Activated naive CD8-positive, alpha-beta T cell treated with anti-CD3 and anti-CD28 coated beads, Interleukin-2, amount 50 U/mL, for 24 hours (primary cell): ENCODE measurements around the gene CH25H.

Source experiments
- ATAC-seq: fragments of 150-1000 bp; cut with Tn5 transposase; one replicate; pipeline ENCODE4 v1.10.0; 2021
- DNase-seq: peaks from one replicate; pipeline ENCODE4 v3.0.0; 2021
- H3K27ac Mint-ChIP-seq: one replicate; pipeline ENCODE4 v1.8.0; 2021; ENCODE audit warnings: mild to moderate bottlenecking, mixed read lengths
- H3K27me3 Mint-ChIP-seq: one replicate; pipeline ENCODE4 v1.8.0; 2021; ENCODE audit warnings: mixed read lengths
- H3K36me3 Mint-ChIP-seq: one replicate; pipeline ENCODE4 v1.8.0; 2021; ENCODE audit warnings: low read depth, mixed read lengths
- H3K4me1 Mint-ChIP-seq: one replicate; pipeline ENCODE4 v1.8.0; 2021; ENCODE audit warnings: mixed read lengths
- H3K4me3 Mint-ChIP-seq: one replicate; pipeline ENCODE4 v1.8.0; 2021; ENCODE audit warnings: mild to moderate bottlenecking, moderate library complexity, mixed read lengths
- H3K9me3 Mint-ChIP-seq: one replicate; pipeline ENCODE4 v1.8.0; 2021; ENCODE audit warnings: mixed read lengths

CH25H gene

DNA sequence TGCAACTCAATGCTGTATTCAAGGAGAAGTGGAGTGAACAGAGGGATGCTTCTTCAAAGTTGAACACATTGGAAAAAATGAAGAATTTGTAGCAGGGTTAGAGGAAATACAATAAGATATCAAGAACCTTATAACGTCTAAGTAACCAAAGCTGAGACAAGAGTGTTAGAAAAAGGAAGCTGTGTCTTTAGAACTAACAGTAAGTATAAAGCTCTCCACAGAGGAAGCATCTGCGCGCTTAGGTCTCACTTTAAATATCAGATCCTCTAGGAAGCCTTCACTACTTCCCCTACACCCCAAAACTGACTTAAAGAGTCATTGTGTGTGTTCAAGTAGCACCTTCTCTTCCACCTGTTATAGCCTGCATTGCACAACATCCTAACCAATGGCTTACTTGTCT, 43.0 kb downstream of the CH25H start:
- H3K27ac Mint-ChIP-seq: peak overlapping the region; percentile 59
- no peaks in the 10 kb centered on the region for H3K9me3 Mint-ChIP-seq
- DNase-seq (no peak), ATAC-seq (no peak)
- H3K36me3 Mint-ChIP-seq: no peaks in the 10 kb centered on the region
- peaks cover 14% of the 10 kb centered on the region for H3K27me3 Mint-ChIP-seq
- peaks cover 32% of the 10 kb centered on the region for H3K4me1 Mint-ChIP-seq
- H3K4me3 Mint-ChIP-seq: peak overlapping the region; percentile 68

DNA sequence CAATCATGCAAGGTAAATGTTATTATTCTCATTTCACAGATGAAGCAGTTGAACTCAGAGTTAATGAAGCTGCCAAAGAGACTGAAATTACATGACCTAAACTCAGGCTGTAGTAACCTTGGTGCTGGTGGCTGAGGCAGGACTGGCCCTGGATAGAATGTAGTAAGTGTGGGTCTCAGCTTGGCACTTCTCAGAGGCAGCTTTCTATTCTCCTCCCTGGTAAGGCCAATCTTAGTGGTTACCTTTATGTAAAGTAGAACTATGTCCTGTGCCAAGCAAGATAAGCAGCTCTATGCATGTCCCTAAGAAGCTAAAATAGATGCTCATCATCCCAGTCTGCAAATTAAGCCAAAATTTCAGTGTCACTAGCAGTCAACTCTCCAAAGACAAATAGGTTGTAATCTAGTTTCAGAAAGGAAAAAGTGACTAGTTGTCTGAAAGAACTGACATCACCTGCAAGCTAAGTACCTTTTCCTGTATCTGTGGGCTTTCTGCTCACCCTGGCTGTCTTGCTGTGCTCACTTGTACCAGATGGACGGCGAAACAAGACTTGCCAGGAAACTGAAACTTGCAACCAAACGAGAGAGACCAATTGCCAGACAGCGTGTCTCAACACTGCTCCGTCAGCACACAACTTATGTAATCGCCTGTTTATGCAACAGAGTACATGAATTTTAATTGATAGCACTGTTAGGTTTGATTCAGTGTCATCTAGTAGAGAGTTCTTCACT, 43.7 kb downstream of the CH25H start:
- DNase-seq: peak; percentile 40
- H3K9me3 Mint-ChIP-seq: no peaks in the 10 kb centered on the region

DNA sequence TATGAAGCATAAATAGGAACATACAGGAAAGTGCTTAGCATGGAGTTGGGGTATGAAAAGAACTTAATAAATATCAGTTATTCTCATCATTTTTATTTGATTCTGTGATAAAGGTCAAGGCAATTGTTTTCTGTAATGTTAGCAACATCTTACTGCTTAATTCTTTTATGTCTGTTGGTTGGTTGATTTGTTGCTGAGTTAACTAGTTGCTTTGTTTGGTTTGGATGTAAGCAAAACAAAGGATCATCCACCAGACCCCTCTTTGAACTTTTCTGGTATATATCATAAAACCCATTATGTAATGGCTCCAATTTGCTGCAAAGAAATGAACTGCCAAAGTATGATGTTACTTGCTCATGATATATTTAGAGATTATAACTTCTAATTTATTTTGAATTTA, 44.5 kb downstream of the CH25H start:
- no peak for ATAC-seq
- H3K36me3 Mint-ChIP-seq: no peaks in the 10 kb centered on the region
- no peak overlapping the region for H3K27ac Mint-ChIP-seq
- no peak for DNase-seq
- H3K27me3 Mint-ChIP-seq: peaks cover 12% of the 10 kb centered on the region
- H3K4me3 Mint-ChIP-seq: no peak overlapping the region
- no peaks in the 10 kb centered on the region for H3K9me3 Mint-ChIP-seq
- peaks cover 40% of the 10 kb centered on the region for H3K4me1 Mint-ChIP-seq

More for the DNA sequence above, 43.7 kb downstream of the CH25H start:
- Mint-ChIP-seq H3K4me1 (peaks cover 38% of the 10 kb centered on the region), H3K4me3 (peak overlapping the region; percentile 68), H3K27ac (peak overlapping the region; percentile 59), H3K27me3 (peaks cover 12% of the 10 kb centered on the region), H3K36me3 (no peaks in the 10 kb centered on the region)
- ATAC-seq: peak; percentile 94

DNA sequence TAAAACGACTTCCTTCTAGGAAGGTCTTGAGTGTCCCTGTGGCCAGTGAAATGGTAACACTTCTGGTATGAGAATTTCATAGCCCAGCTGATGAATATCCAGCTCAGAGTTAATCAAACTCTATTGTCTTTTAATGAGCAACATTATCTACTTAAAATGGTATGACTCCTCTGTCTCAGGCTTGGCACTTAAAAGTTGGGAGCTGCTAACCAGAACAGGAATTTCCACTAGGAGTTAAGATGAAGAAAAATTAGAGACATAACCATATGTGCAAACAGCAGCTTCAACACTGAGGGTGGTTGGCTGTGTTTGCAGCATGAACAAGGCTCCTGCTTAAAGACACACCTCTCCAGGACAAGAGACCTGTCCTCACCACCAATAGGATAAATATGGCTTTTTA, 46.8 kb downstream of the CH25H start:
- Mint-ChIP-seq H3K36me3 (no peaks in the 10 kb centered on the region), H3K4me1 (peaks cover 38% of the 10 kb centered on the region), H3K27me3 (peaks cover 24% of the 10 kb centered on the region), H3K9me3 (no peaks in the 10 kb centered on the region), H3K27ac (no peak overlapping the region), H3K4me3 (no peak overlapping the region)
- no peak for ATAC-seq
- DNase-seq: no peak

DNA sequence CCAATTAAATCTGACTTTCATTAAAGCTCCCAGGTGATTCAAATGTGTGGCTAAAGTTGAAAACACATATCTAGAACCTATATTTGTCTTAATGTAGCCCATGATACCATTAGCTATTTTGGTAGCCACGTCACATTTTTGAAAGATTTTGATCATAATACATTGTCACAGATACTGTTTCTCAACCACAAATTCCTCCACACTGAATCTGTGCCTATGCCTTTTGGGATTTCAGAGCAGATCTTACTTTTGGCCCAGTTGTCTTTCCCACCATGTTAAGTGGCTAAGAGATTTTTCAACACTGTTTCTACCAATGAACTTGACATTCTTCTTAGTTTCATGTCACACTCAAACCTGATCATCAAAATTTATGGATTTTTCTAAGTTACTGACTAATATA, 47.4 kb downstream of the CH25H start:
- no peak overlapping the region for H3K27ac Mint-ChIP-seq
- H3K9me3 Mint-ChIP-seq: no peaks in the 10 kb centered on the region
- H3K36me3 Mint-ChIP-seq: no peaks in the 10 kb centered on the region

DNA sequence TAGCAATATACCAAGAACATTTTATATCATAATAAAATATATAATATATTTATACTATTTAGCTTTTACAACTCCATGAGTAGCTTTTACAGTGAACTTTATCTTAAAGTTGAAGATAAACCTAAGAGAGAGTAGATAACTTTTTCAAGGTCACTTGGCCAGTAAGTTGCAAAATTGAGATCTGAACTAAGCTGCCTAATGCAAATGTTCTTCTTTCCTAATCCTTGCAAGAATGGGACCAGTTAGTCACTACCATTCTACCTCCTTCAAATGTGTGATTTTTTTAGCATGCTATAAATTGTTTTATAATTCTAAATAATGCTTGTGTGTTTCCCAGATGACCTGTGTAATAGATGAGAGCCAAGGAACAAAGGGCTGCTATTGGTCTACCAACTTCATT, 47.8 kb downstream of the CH25H start:
- Mint-ChIP-seq H3K4me1 (peaks cover 32% of the 10 kb centered on the region), H3K4me3 (no peak overlapping the region), H3K36me3 (no peaks in the 10 kb centered on the region), H3K27ac (no peak overlapping the region), H3K27me3 (peaks cover 27% of the 10 kb centered on the region), H3K9me3 (no peaks in the 10 kb centered on the region)
- DNase-seq (no peak), ATAC-seq (no peak)

More for the DNA sequence above, 47.4 kb downstream of the CH25H start:
- ATAC-seq (no peak), DNase-seq (no peak)
- Mint-ChIP-seq H3K27me3 (peaks cover 27% of the 10 kb centered on the region), H3K4me3 (no peak overlapping the region), H3K4me1 (peaks cover 37% of the 10 kb centered on the region)

DNA sequence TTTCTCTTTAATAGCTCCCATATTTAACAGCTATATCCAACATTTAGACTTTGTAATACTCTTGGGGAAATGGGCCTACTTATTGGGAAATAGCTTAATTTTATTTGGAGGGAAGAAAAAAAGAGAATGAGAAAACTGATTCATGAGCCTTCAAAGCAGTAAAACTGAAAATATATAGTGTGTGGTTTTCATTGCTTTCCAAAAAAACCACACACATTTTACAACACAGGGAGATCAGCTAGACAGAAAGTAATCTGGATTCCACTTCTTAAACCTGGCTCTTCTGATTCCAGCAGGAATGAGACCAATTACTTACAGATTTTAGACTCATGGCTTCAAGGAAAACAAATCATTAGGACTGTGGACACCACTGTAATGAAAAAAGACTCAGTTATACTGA, 48.7 kb downstream of the CH25H start:
- Mint-ChIP-seq H3K27ac (no peak overlapping the region), H3K9me3 (no peaks in the 10 kb centered on the region), H3K36me3 (no peaks in the 10 kb centered on the region), H3K27me3 (peaks cover 27% of the 10 kb centered on the region), H3K4me1 (peaks cover 24% of the 10 kb centered on the region), H3K4me3 (no peak overlapping the region)
- no peak for DNase-seq
- no peak for ATAC-seq

DNA sequence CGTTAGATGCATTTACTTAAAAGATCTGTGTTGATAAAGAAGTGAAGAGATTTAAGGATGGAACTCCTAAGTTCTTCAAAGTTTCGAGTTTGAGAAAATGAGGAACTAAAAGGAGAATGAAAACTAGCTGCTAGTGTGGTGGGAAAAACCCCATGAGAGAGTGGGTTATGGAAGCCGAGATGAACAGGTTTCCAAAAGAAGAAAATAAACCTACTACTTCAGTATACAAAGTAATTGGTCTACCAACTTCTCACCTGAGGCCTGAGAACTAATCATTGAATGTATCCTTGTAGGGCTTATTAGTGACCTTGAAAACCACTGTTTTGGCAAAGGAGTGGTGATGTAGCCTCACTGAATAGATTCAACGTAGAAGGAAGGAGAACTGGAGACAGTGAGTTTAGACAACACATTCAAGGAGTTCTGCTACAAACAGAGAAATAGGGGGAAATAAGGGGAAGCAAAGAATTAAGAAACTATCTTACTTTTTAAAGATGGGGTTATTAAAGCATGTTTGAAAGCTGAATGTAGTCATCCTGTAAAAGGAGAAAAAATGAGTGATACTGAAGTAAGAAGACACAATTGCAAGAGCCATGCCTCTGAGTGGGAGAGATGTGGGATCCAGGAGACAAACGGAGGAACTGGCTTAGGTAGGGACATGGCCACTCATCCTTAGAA, 50.8 kb downstream of the CH25H start:
- peaks cover 18% of the 10 kb centered on the region for H3K4me1 Mint-ChIP-seq
- peaks cover 27% of the 10 kb centered on the region for H3K27me3 Mint-ChIP-seq
- no peak overlapping the region for H3K27ac Mint-ChIP-seq
- ATAC-seq (no peak), DNase-seq (no peak)
- H3K36me3 Mint-ChIP-seq: no peaks in the 10 kb centered on the region
- no peak overlapping the region for H3K4me3 Mint-ChIP-seq
- no peaks in the 10 kb centered on the region for H3K9me3 Mint-ChIP-seq
